Skeletal muscle tissue (tissue), 4 donors: ENCODE results near the gene CRB2. TPM values are rescaled to one million over a fixed set of nuclear protein-coding genes. Genes with fewer than 3 reads are reported as not detected.
"Not testable (repeated sequence)": the region's sequence is repeated elsewhere in the genome, so short reads cannot be mapped to it uniquely, and the experiment has no call there.

Experiments
- H3K27ac ChIP-seq: one replicate; pipeline ENCODE4 v1.7.0; 2013; ENCODE audit warnings: mild to moderate bottlenecking, low read depth, low read length, inconsistent platforms
- H3K27me3 ChIP-seq, 3 donors: one replicate each; pipeline ENCODE4 v1.7.0; 2013; ENCODE audit warnings: low read length in 3 of 3; ENCODE audit not compliant: control insufficient read depth in 3 of 3, insufficient read depth in 3 of 3
- H3K36me3 ChIP-seq, 3 donors: one replicate each; pipeline ENCODE4 v1.7.0; 2013; ENCODE audit warnings: low read length in 3 of 3; ENCODE audit not compliant: control insufficient read depth in 3 of 3, insufficient read depth in 3 of 3
- H3K4me1 ChIP-seq, 3 donors: one replicate each; pipeline ENCODE4 v1.7.0; 2013; ENCODE audit warnings: low read length in 3 of 3, mild to moderate bottlenecking in 3 of 3; ENCODE audit not compliant: control insufficient read depth in 3 of 3, insufficient read depth in 3 of 3
- H3K4me3 ChIP-seq, 3 donors: one replicate each; pipeline ENCODE4 v1.7.0; 2013; ENCODE audit warnings: low read length in 3 of 3
- H3K9ac ChIP-seq, 3 donors: one replicate each; pipeline ENCODE4 v1.7.0; 2013; ENCODE audit warnings: low read length in 3 of 3, mild to moderate bottlenecking in 3 of 3, moderate library complexity in 2 of 3, low read depth in 1 of 3
- H3K9me3 ChIP-seq, 3 donors: one replicate each; pipeline ENCODE4 v1.7.0; 2013; ENCODE audit warnings: low read length in 3 of 3; ENCODE audit not compliant: control insufficient read depth in 3 of 3
- total RNA-seq: library from RNA; depleted of rRNA; stranded (reverse); fragments of >200 nt; gene quantifications from one replicate; pipeline ENCODE4 v1.2.3, GENCODE V29; 2014
- donor health status: Osteomylitis.

The CRB2 gene
- total RNA-seq, 1 donor from 2014 or later = under 0.01 TPM

DNA sequence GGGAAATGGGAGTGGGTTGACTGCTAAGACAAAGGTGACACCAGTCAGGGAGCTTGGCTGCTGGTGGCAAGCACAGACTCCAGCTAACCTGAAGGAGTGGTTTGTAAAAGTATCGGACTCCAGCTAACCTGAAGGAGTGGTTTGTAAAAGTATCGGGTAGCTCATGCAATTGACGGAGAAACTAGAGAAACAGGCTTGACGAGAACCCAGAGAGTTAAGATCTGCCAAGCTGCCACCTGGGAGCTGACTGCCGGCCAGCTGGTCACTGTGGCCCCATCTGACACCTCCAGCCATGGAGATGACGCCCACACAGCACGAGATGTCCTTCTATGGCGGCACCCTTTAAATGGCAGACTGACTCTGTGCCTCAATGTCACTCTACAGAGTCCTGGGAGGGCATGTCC lies 28.3 kb upstream of the CRB2 start:
- no peaks in the 10 kb centered on the region for H3K9me3 ChIP-seq
- peaks cover 6 to 10% (median 10%) of the 10 kb centered on the region in 3 donors for H3K4me1 ChIP-seq
- no peak overlapping the region for H3K9ac ChIP-seq
- H3K27ac ChIP-seq = no peak overlapping the region
- H3K27me3 ChIP-seq = no peaks in the 10 kb centered on the region
- H3K36me3 ChIP-seq = no peaks in the 10 kb centered on the region
- no peak overlapping the region for H3K4me3 ChIP-seq

GRCh38 chr9:123329329-123329955 lies 26.6 kb upstream of the CRB2 start:
- no peaks in the 10 kb centered on the region for H3K9me3 ChIP-seq
- no peaks in the 10 kb centered on the region for H3K27me3 ChIP-seq
- no peaks in the 10 kb centered on the region for H3K36me3 ChIP-seq
- no peak overlapping the region for H3K27ac ChIP-seq
- no peak overlapping the region for H3K4me3 ChIP-seq
- H3K4me1 ChIP-seq = peaks cover 3 to 6% (median 3%) of the 10 kb centered on the region in 3 donors
- H3K9ac ChIP-seq = no peak overlapping the region

GRCh38 chr9:123331346-123332060 lies 24.5 kb upstream of the CRB2 start:
- H3K9ac ChIP-seq = no peak overlapping the region
- no peaks in the 10 kb centered on the region for H3K36me3 ChIP-seq
- no peak overlapping the region for H3K27ac ChIP-seq
- peaks cover 6 to 9% (median 9%) of the 10 kb centered on the region in 3 donors for H3K4me1 ChIP-seq
- H3K27me3 ChIP-seq = no peaks in the 10 kb centered on the region
- H3K4me3 ChIP-seq = no peak overlapping the region
- no peaks in the 10 kb centered on the region for H3K9me3 ChIP-seq

DNA sequence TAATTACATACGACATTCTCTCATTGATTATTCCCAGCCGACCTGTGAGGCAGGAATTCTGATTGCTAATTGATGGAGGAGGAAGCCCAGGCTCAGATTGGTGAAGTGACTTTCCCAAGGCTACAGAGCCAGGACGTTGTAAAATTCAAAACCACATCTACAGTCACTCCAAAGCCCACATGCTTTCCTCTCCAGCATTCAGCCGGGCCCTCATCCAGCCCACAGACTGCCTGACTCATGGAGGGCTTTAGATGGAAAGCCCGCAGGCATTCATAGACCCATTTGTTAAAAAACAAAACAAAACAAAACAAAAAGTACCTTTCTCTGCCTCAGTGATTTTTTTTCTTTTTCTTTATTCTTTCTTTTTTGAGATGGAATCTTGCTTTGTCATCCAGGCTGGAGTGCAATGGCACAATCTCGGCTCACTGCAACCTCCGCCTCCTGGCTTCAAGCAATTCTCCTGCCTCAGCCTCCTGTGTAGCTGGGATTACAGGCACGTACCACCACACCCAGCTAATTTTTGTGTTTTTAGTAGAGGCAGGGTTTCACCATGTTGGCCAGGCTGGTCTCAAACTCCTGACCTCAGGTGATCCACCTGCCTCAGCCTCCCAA lies 22.8 kb upstream of the CRB2 start:
- H3K27ac ChIP-seq, H3K9ac ChIP-seq, H3K4me3 ChIP-seq, H3K4me1 ChIP-seq, H3K27me3 ChIP-seq, H3K9me3 ChIP-seq, H3K36me3 ChIP-seq: not testable (repeated sequence)

GRCh38 chr9:123334639-123335038 lies 21.4 kb upstream of the CRB2 start:
- Histone ChIP-seq H3K27me3 (no peaks in the 10 kb centered on the region), H3K9me3 (no peaks in the 10 kb centered on the region), H3K9ac (no peak overlapping the region), H3K4me1 (peaks cover under 1 to 14% (median 9%) of the 10 kb centered on the region in 3 donors), H3K4me3 (no peak overlapping the region), H3K27ac (no peak overlapping the region), H3K36me3 (no peaks in the 10 kb centered on the region)

- H3K27ac ChIP-seq = no peak overlapping the region
- no peaks in the 10 kb centered on the region for H3K36me3 ChIP-seq
- H3K4me3 ChIP-seq = no peak overlapping the region
- H3K27me3 ChIP-seq = no peaks in the 10 kb centered on the region
- H3K4me1 ChIP-seq = peaks cover 7 to 21% (median 17%) of the 10 kb centered on the region in 3 donors
- H3K9ac ChIP-seq = no peak overlapping the region
- no peaks in the 10 kb centered on the region for H3K9me3 ChIP-seq
Observed at GRCh38 chr9:123335193-123335985, 20.6 kb upstream of the CRB2 start.

GRCh38 chr9:123335986-123336329 lies 20.0 kb upstream of the CRB2 start:
- H3K27me3 ChIP-seq = no peaks in the 10 kb centered on the region
- H3K27ac ChIP-seq = no peak overlapping the region
- H3K9me3 ChIP-seq = no peaks in the 10 kb centered on the region
- H3K4me1 ChIP-seq = peaks cover 8 to 23% (median 17%) of the 10 kb centered on the region in 3 donors
- no peak overlapping the region for H3K4me3 ChIP-seq
- no peak overlapping the region for H3K9ac ChIP-seq
- no peaks in the 10 kb centered on the region for H3K36me3 ChIP-seq

DNA sequence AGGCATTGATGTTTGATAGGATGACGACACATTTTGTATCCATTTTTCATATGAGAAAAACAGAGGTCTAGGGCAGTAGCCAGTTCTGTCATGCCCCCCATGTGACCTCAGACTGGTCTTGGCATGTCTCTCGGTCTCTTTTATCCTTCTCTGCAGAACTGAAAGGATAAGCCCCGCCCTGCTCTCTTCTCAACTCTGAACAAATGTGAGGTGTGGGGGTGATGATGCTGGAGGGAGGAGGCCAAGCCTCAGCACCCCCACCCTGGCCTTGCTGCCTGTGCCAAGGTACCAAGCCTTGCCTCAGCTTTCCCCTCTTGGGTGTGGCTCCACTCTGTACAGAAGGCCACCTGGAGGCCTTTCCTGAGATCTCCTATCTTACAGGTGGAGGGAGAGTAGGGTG lies 19.5 kb upstream of the CRB2 start:
- Histone ChIP-seq H3K36me3 (no peaks in the 10 kb centered on the region), H3K9ac (no peak overlapping the region), H3K4me1 (peaks cover 8 to 23% (median 17%) of the 10 kb centered on the region in 3 donors), H3K27ac (no peak overlapping the region), H3K4me3 (no peak overlapping the region), H3K27me3 (no peaks in the 10 kb centered on the region), H3K9me3 (no peaks in the 10 kb centered on the region)

DNA sequence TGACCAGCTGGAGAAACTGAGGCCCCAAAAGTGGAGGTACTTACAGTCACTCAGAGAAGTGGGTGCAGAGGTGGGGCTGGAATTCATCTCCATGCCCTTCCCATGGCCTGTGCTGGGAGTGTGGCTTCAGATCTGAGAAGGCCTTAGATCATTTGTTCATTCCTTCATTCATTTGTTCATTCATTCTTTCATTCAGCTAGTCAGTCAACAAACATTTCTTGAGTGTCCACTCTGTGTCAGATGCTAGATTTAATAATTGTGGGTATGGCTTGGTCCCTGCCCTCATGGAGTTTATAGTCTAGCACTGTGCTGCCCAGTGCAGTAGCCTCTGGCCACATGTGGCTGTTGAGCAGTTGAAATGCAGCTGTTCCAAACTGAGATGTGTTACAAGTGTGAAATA lies 19.0 kb upstream of the CRB2 start:
- Histone ChIP-seq H3K27ac (no peak overlapping the region), H3K4me1 (peaks cover 8 to 23% (median 17%) of the 10 kb centered on the region in 3 donors), H3K27me3 (no peaks in the 10 kb centered on the region), H3K36me3 (no peaks in the 10 kb centered on the region), H3K4me3 (no peak overlapping the region), H3K9ac (no peak overlapping the region), H3K9me3 (no peaks in the 10 kb centered on the region)
